ENCODE measurements around the gene VAMP5. TPM values are rescaled to one million over a fixed set of nuclear protein-coding genes. Genes with fewer than 3 reads are reported as not detected.

VAMP5 gene
- total and polyA plus RNA-seq, 12 donors = 25.8 to 146 (median 39.4) TPM

- intact Hi-C loops (cut with DNase I) = loop anchor here in 8 of 10 donors (2.0 to 10.0 kb wide), 6 partner anchors 36 to 56 kb away; partner anchors contain the start of genes TMEM150A (in 5 of the 8), C2orf68 (in 2 of the 8), RNF181 (in 2 of the 8) and USP39 (in 2 of the 8)
- peaks cover 0 to 36% (median 5%) of the 10 kb centered on the region in 9 donors for H3K36me3 ChIP-seq
- peaks cover 0 to 36% (median 27%) of the 10 kb centered on the region in 9 donors for H3K4me1 ChIP-seq
- peak overlapping the region; percentile 60 to 97 (median 91) for H3K27ac ChIP-seq
- no peaks in the 10 kb centered on the region for H3K9me3 ChIP-seq
- peak overlapping the region; percentile 79 to 91 (median 85) for H3K4me3 ChIP-seq
- TF ChIP-seq CTCF (IDR thresholded peaks at IDR 0.05) = no peak
- 4% methylated on average over 14 of the region's 14 CpGs for WGBS, 2 donors
- peak in 5 of 8 donors; percentile 1 to 31 (median 28) for ATAC-seq
- H3K27me3 ChIP-seq = no peaks in the 10 kb centered on the region
- no peak for DNase-seq
Measured at GRCh38 chr2:85560812-85561279, 23.4 kb upstream of the VAMP5 start.

GRCh38 chr2:85561280-85562212 is 22.7 kb upstream of the VAMP5 start, which contains the start of gene GGCX:
TSS of gene GGCX (minus strand) at chr2:85561493. CDS start at chr2:85561428, 65 bp downstream.
- H3K27me3 ChIP-seq = no peaks in the 10 kb centered on the region
- peaks cover 0 to 29% (median 5%) of the 10 kb centered on the region in 9 donors for H3K36me3 ChIP-seq
- peak within 1 kb of the TSS; percentile 79 to 91 (median 85) for H3K4me3 ChIP-seq
- TF ChIP-seq CTCF (IDR thresholded peaks at IDR 0.05) = peak in 4 of 9 donors; percentile 14 to 47 (median 34)
- ATAC-seq = peak; percentile 94 to 98 (median 96)
- H3K9me3 ChIP-seq = no peaks in the 10 kb centered on the region
- peaks cover 0 to 36% (median 27%) of the 10 kb centered on the region in 9 donors for H3K4me1 ChIP-seq
- peak within 1 kb of the TSS; percentile 60 to 97 (median 91) for H3K27ac ChIP-seq
- 3 to 4% methylated on average over 64 of the region's 64 CpGs for WGBS, 2 donors
- intact Hi-C loops (cut with DNase I) = loop anchor here in 8 of 10 donors (2.0 to 10.0 kb wide), 6 partner anchors 36 to 55 kb away; partner anchors contain the start of genes TMEM150A (in 5 of the 8), C2orf68 (in 2 of the 8), RNF181 (in 2 of the 8) and USP39 (in 2 of the 8)
- DNase-seq = peak; percentile 96 to 97

GRCh38 chr2:85564144-85564563 is 20.1 kb upstream of the VAMP5 start:
- no peak for TF ChIP-seq CTCF (IDR thresholded peaks at IDR 0.05)
- peaks cover 0 to 36% (median 22%) of the 10 kb centered on the region in 9 donors for H3K4me1 ChIP-seq
- 85 to 93% methylated on average over 5 of the region's 5 CpGs for WGBS, 2 donors
- no peaks in the 10 kb centered on the region for H3K9me3 ChIP-seq
- peak overlapping the region in 1 of 10 donors; percentile 69 for H3K27ac ChIP-seq
- H3K36me3 ChIP-seq = peaks cover 0 to 4% (median 0%) of the 10 kb centered on the region in 9 donors
- no peaks in the 10 kb centered on the region for H3K27me3 ChIP-seq
- ATAC-seq (no peak), DNase-seq (no peak)
- intact Hi-C loops (cut with DNase I) = loop anchor here in 7 of 10 donors (5.0 to 10.0 kb wide), 4 partner anchors 33 to 51 kb away; partner anchors contain the start of genes TMEM150A (in 4 of the 7), C2orf68 (in 2 of the 7), RNF181 (in 2 of the 7) and USP39 (in 1 of the 7)
- no peak overlapping the region for H3K4me3 ChIP-seq

- no peaks in the 10 kb centered on the region for H3K27me3 ChIP-seq
- no peaks in the 10 kb centered on the region for H3K36me3 ChIP-seq
- DNase-seq = no peak
- H3K4me3 ChIP-seq = no peak overlapping the region
- intact Hi-C loops (cut with DNase I) = loop anchor here in 1 of 10 donors (10.0 kb wide), 1 partner anchor 49 kb away; the partner anchor contains the start of genes C2orf68 and USP39
- peaks cover 0 to 20% (median 6%) of the 10 kb centered on the region in 9 donors for H3K4me1 ChIP-seq
- H3K27ac ChIP-seq = no peak overlapping the region
- TF ChIP-seq CTCF (IDR thresholded peaks at IDR 0.05) = no peak
- no peak for ATAC-seq
- no peaks in the 10 kb centered on the region for H3K9me3 ChIP-seq
- WGBS, 2 donors = 75 to 76% methylated on average over 4 of the region's 4 CpGs
Measured at GRCh38 chr2:85566265-85566664, 18.0 kb upstream of the VAMP5 start.

Measured in heart right ventricle (tissue), 16 donors.